DMS153 treated with DMSO at 0.1 percent for 48 hours (cell line): ENCODE data around the gene KLC1.

Experiments
- DNase-seq: peaks from one replicate; lab custom pipeline; 2025; ENCODE audit not compliant: unreplicated experiment; lab: John Stamatoyannopoulos, UW

KLC1 gene

DNA sequence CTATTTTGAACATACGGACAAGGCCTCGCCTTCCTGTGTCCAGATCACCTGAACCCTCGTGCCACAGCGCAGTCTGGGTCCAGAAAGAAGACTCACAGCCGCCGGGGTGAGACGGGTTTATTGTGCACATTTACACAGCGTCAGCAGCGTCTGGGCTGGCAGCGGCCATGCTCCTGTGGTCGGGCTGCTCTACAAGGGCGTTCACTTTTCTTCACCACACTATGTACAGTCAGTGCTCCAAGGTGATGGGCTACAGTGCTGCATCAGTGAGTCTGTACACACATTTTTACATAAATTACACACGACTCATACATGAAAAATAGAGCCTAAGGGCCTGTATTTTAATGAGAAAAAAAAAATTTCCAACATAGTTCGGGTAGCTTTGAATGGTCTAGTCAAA lies 104.6 kb downstream of the KLC1 start:
- DNase-seq = no peak

DNA sequence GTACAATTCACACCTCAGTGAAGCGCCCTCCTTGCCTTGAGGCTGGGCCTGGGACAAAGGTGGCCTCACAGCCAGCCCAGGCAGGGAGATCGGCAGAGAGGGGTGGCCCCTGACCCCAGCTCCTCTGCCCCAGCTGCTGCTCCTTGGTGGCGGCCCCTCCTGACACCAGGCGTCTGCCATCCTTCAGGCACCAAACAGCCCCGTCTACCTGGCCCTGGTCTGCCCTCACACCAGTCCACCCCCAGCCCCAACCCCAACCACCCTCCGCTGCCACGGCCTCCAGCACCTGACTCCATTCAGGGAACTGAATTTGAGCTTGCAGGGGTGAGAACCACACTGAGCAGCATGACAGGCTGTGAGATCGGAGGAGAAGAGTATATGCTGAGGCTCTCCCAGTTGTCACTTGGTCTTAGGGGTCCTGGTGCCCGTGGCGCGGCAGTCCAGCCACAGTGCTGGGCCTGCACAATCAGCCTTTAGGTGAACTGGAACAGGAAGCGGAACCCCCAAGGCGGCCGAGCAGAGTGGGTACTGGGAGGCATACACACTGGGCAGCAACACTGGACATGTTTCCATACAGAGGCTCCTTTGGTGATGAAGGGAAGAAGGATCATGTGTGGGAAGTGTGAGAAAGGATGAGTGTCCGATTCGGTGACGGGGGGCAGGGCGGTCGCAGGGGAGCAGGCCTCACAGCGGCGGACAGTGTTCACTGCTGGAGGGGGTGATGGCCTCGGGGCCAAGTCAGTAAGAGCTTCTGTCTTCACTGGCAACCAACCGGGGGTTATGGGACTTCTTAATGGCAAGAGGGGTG lies 105.3 kb downstream of the KLC1 start:
- no peak for DNase-seq

DNA sequence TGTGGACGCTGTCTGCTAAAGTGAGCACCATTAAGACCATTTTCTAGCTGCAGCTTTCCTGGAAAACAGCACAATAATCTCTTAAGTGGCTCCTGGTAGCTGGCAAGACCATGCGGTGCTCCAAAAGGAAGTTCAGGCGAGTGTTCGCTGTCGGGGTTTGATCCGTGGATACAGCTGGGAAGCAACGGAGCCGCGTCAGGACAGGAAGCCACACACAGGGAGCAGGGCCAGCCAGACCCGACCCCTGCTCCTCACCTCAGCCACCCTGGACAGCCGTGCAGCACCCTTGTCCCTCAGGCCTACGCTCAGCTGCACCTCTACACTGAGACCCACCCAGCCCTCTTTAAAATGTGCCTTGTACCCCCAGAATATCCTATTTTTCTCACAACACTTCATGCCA lies 106.0 kb downstream of the KLC1 start:
- DNase-seq = no peak

DNA sequence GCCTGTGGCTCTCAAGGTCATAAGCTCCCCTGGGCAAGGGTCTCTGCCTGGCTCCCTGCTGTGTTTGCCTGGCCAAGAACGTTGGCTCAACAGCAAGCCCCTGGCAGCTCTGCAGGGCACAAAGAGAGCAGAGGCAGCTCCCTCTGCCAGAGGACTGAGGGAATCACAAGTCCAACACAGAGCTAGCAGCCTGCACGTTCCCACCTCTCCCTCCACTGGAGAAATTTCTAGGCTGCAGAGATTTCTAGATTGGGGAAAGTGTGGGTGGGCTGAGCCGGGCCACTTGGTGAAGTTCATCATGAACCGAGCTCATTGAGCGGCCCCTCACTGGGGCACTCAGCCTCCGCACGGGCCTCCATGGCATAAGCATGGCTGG lies 106.4 kb downstream of the KLC1 start:
- no peak for DNase-seq

DNA sequence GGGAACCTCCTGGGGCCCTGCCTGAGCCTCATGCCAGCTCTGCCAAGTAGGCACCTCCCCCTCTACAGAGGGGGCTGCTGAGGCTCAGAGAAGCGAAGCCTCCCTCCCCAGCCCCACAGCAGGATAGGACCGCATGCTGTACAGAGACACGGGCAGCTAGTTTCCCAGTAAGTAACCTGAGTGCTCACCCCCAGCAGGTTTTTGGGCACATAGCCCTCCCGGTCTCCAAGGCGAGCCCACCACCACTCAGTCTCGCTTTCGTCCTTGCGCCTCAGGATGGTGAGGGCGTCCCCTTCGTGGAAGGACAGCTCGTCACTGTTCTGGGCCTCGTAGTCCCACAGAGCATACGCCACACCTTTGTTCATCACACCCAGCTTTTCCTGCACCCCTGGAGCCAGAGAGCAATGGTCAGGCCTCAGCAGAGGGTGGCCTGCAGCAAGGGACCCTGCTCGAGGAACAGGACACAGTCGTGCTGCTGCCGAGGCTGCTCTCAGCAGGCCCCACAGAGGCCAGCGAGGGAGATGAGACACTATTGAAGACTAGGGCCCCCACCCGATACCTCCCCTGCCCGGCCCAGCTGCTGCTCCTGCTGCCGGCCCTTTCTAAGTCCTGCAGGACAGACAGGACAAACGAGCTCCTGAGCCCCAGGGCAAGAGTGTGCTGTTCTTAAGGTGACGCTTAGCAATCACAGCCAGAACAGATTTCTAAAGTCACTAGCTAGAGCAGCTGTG lies 107.0 kb downstream of the KLC1 start:
- no peak for DNase-seq

DNA sequence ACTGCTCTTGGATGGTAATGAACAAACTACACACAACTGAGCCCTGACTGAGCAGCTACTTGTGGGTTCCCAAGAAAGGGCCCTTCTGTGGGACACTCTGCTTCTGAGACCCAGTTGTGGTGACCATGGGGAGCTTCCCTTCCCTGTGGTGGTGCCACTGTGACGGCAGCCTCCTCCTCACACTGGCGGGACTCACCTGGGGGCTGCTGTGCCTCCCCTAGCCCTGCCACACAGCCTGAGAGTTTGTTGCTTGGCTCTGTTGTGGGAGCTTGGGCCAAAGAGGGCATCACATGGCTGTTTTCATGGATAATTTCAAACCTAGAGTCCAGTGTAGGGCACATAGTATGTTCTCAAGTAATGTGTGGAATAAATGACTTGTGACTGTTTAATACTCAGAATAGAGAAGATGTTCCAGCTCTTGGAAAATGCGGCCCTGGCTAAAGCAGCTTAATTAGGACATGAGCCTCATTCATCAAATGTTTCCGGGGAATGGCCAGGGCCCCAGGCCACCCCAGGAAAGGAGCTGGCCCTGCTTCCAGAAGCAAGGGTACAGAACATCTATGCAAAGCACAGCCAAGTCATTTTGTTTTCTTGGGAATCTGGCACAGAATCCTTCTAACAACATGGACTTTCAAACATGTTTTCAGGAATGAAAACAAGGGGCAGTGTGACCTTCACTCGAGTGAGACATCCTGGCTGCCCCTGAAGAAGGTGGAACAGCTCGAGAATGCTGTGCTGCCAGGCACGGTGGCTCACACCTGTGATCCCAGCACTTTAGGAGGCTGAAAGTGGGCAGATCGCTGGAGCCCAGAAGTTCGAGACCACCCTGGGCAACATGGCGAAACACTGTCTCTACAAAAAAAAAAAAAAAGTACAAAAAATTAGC lies 107.8 kb downstream of the KLC1 start:
- DNase-seq = no peak

DNA sequence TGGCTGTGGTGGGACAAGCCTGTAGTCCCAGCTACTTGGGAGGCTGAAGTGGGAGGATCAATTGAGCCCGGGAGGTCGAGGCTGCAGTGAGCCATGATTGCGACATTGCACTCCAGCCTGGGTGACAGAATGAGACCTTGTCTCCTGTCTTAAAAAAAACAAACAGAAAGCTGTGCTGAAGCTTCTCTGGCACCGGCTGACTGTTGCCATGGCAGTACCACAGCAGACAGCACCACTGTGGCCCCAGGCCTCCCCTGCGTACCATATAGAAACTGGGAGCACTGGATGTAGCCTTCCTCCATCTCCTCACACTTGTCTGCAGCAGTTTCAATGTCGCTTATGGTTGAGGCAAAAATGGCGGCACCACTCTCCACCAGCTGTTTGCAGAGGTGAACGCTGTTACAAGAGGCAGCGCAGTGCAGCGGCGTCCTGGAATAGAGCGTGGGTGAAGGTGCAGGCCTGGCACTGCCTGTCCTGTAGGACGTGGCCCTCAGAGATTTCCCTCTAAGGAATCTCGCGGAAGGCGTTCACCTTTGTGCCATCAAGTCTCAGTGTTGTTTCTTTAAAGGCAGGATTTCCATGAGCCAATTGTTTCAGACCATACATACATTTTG lies 108.5 kb downstream of the KLC1 start:
- no peak for DNase-seq

DNA sequence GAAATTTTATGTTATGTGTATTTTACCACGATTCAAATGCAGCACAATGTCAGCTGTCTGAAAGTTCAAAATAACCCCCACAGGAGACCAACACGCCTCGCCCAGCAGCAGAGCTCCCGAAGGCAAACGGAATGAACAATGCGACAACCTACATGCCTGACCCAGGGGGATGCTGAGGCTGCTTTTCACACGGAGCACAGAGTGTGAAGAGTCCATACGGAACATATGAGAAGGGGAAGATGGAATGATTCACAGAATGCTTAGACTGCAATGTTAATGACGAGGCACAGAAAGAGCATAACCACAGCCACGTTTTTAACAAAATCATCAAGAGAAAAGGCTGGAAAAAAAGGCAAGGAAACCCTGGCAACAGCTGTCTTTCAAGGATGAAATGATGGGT lies 109.2 kb downstream of the KLC1 start:
- DNase-seq = no peak

DNA sequence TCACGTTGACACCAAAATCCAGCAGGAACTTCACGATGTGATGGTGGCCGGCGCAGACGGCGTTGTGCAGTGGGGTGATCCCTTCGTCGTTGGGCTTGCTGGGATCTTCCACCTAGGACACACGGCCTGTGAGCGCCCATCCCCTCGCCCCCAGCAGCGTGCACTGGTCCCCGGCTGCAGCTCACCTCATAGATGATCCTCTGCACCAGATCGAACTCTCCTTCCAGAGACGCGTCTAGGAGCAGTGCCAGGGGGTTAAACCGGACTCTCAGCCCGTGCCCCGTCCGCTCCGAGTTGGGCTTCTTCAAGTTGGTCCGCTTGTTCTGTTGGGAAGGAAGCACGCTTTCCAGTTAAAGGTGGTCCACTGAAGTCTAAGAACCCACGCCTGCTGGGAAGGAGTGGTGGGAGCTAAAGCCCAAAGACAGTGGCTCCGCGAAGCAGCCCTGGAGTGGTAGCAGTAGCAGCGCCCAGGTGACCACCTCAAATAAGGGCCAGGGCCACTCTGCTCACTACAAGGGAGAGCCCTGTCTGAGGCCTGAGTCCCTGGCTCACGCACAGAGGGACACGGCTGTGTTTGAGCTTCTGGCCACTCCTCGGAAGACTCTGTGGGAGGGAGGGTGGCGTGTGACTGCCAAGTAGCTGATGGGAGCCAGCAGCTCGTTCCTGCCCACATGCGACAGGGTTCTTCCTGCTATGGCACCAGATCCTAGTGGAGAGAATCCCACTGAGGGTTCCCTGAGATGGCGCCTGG lies 109.9 kb downstream of the KLC1 start:
- DNase-seq = no peak

DNA sequence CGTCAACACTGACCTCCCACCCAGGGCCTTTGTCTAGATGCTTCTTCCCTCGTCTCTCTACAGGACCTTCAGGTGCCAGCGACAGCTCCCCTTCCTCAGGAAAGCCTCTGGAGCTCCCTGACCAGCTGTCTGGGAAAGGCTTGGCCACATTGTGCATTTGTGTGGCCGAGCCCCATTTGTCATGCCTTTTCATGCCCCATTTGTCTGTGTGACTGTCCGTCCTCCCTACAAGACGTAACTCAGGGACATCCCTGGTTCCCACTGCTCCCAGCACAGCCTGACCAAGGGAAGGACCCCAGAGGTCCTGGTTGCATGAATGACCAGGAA lies 110.4 kb downstream of the KLC1 start:
- DNase-seq = no peak

DNA sequence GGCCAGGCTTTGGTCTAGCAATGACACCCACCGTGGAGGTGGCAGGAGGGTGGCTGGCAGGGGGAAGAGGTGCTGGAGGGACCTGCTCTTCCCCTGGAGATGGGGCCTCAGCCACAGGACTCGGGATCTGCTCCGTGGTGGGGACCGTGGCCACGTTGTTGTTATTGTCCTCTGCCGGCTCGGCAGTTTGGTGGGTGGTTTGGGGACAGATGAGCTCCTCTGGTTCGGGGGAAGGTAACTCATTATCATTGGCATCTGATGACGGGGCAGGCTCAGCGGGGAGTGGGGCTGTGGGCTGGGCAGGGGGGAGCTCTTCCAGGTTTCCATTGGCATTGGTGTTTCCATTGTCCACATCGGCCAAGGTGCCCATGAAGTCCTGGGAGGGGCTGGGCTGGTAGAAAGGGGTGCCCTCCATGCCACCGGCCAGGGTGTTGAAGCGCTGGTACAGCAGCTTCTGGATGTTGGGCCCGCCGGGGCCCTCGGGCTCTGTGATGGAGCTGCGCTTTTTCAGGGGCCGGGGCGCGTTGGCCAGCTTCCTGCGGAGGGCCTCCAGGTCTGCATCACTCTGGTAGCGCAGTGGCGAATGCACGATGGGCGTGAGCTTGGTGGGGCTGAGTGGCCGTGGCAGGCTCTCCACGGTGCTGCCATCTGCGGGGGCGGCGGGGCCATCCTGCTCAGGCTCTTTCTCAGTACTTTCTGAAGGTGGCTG lies 110.9 kb downstream of the KLC1 start:
- DNase-seq = no peak

DNA sequence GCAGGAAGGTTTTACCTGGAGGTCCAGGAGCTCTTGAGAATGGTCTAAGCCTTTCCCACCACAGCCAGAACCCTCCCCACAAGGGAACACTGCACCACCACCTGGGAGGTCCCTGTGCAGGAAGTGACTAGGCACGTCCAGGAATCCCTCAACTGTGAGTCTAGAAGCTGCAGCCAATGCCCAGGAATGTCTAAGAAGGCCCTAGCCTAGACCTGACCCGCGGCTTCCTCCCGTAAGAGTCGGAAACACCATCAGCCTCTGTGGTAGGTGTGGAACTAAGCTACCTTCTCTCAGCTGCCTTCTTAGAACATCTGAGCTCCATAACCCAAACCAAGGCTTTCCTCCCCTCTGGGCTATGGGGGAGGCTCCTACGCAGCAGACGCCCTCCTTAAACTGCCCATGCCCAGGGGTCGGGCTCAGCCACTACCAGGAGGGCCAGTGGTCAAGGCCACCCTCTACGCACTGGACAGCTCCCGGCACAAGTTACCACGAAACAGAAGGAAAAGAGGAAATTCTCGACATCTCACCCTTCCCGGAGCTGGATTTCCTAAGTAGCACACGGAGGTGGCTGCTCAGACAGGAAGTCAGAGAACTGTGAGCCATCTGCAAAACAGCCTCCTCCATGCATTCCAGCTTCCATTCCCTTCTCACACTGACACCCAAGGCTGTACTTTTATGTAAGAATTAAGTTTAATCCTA lies 112.1 kb downstream of the KLC1 start:
- DNase-seq = no peak

DNA sequence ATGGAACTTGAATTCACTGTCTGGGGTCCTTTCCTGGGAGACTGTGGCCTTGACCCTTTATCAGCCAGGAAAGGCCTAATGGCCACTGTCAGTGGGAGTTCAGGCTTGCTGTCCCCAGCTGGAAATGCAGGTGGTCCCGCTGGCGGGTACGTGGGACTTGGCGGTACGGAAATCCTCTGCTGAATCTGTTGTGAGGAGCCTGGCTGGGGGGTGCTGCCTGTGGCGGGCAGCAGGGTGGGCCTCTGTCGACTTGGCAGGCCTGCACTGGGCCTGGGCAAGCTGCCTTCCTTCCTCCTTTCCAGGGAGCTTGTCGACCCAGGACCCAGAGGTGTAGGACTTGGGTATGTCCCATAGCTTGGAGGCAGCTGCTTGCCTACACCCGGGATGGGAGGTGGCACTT lies 112.9 kb downstream of the KLC1 start:
- no peak for DNase-seq

DNA sequence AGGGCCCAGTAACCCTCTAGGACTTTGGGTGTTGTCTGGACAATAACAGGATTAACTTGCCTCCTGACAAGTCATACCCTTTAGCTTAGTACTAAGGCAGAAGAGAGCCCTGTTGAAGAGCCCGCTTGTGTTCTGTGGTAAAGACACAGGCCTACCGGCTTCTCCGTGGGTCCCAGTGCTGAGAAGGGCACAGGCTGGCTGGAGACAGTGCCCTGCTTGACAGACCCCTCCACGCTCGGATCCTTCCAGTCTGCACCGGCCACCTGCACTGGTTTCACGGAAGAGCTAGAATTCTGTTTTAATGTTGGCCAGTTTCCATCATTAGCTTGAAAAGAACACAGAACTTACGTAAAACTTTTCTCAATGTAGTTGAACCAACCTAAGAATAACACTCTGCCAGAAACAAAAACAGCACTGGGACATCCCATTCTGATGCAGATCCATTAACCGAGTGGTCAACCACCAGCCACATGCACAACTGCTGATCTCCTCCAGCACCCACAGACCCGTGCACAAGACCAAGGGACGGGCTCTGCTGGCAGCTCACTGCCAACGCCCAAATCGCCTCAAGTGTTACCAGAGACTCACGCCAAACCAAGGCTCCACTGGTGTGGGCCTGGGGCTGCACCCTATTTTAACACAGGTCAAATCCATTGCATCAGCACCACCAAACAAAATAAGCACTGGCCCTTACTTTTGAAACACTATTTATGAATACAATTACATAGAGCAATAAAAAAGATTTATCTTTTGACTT lies 113.7 kb downstream of the KLC1 start:
- DNase-seq = no peak

DNA sequence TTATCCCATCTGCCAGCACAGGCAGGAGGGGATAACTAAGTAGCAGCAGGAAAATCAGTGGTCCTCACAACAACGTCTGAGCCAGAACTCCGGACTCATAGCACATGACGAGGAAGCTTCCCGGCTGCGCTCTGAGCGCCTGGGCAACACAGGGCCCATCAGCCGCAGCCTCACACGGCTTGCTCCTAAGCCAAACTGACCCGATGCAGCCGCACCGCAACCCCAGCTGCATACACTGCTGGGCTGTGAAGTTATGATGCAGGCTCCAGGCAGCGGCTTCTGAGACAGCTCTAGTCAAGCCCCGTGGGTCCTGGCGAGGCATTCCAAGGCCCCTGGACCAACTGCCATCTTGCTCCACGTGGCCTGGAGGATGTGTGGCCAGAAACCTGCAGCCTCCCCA lies 114.7 kb downstream of the KLC1 start:
- no peak for DNase-seq

DNA sequence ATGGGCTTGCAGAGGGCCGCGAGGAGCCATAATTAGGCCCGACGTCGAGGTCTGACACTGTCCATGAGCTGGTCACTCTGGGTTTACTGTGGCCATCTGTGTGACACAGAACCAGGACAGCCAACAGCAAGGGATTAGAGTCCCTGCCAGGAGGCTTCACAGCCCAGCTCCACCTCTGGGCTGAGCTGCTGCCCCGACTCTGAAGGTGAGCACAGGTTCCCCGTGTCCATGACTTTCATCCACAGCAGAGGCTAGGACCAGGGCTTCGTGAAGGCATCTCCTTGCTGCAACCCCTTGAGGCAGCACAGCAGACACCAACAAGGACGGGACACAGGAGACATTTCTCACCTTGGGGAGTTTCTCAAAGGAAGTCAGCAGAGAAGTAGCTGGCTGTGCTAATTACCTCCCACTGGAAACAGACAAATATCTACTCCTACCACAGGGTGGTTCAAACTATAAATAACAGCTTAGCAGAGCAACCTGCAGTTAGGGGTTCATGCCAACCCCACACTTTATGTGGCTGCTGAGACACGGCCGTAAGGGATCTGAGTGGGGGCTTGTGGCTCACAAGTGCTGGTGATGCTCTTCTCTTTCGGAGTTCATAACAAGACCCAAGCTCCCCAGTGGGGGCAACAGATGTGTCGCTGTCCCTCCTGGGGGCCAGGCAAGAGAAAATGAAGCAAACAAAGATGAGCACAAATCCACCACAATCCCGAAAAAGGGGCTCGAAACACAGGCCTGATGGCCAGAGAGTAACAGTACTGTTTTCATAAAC lies 115.8 kb downstream of the KLC1 start:
- DNase-seq = no peak

DNA sequence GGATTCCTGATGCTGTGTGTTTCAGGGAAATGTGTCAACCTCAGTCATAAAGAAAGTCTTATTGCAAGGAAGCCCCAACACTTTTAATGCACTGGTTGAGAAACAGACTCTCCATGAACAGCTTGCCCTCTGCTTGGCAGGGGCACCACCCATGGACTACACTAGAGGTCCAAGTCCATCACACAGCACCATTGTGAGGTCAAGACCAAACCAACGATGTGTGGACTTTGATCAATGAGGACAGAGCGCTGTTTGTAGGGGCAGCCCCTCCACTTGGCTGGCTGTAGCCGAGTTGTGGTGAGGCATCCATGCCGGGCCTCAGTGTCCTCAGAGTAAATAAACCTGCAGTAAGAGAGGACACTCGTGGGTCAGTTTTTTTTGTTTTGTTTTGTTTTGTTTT lies 116.4 kb downstream of the KLC1 start:
- DNase-seq = no peak

DNA sequence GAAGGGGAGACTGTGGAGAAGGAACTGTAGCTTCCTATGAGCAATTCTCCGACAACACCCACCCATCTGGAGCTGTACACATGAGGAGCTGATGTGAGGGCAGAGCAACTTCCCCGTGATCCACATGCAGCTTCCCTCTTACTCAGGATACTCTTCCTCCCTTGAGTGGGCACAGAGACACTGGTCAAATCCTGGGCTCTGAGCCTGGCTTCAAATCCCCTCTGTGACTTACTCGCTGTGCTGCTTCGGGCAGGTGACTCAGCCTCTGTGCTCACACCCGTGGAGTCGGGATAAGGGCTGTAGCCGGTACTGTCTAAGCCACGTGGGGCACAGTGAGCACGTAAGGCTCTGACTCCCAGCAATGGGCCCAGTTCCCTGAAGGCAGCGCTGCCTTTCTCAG lies 117.7 kb downstream of the KLC1 start:
- no peak for DNase-seq
